ENCODE results near the gene SMAD2.

DNA sequence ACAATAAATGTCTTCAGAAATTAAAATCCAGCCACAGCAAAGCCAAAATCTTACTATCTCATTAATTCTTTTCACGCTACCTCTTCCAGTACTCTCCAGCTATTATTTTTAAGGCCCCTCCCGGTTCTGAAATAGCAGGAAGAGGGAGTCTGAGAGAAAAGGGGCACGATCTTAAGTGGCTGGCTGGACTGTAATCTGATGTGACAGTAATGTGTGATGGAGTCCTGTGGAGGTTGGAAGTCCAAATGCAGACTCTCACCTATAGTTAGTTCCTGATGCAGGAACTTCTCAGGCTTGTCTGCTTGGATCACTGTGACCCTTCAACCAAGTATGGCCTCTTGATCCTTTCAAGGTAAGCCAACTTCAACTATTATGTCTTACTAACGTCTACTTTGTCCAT, 43.2 kb downstream of the SMAD2 start:
- TF ChIP-seq, protein P1, sequence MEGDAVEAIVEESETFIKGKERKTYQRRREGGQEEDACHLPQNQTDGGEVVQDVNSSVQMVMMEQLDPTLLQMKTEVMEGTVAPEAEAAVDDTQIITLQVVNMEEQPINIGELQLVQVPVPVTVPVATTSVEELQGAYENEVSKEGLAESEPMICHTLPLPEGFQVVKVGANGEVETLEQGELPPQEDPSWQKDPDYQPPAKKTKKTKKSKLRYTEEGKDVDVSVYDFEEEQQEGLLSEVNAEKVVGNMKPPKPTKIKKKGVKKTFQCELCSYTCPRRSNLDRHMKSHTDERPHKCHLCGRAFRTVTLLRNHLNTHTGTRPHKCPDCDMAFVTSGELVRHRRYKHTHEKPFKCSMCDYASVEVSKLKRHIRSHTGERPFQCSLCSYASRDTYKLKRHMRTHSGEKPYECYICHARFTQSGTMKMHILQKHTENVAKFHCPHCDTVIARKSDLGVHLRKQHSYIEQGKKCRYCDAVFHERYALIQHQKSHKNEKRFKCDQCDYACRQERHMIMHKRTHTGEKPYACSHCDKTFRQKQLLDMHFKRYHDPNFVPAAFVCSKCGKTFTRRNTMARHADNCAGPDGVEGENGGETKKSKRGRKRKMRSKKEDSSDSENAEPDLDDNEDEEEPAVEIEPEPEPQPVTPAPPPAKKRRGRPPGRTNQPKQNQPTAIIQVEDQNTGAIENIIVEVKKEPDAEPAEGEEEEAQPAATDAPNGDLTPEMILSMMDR (IDR thresholded peaks at IDR 0.05) = no peak
- no peak for TF ChIP-seq POLR2A (IDR thresholded peaks at IDR 0.05)

All from thyroid gland (tissue), 4 donors.